LNCAP (cell line): Measurements from ENCODE around the gene IPO11.

ENCODE experiments used
- TF ChIP-seq, protein P1 (sequence below): fragments of 450-650 bp; IDR thresholded peaks from 2 replicates; pipeline ENCODE4 v1.5.1; 2017; ENCODE audit warnings: mild to moderate bottlenecking

Gene IPO11

GRCh38 chr5:62450259-62450658 lies 37.7 kb downstream of the IPO11 start:
- TF ChIP-seq, protein P1, sequence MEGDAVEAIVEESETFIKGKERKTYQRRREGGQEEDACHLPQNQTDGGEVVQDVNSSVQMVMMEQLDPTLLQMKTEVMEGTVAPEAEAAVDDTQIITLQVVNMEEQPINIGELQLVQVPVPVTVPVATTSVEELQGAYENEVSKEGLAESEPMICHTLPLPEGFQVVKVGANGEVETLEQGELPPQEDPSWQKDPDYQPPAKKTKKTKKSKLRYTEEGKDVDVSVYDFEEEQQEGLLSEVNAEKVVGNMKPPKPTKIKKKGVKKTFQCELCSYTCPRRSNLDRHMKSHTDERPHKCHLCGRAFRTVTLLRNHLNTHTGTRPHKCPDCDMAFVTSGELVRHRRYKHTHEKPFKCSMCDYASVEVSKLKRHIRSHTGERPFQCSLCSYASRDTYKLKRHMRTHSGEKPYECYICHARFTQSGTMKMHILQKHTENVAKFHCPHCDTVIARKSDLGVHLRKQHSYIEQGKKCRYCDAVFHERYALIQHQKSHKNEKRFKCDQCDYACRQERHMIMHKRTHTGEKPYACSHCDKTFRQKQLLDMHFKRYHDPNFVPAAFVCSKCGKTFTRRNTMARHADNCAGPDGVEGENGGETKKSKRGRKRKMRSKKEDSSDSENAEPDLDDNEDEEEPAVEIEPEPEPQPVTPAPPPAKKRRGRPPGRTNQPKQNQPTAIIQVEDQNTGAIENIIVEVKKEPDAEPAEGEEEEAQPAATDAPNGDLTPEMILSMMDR = no peak

DNA sequence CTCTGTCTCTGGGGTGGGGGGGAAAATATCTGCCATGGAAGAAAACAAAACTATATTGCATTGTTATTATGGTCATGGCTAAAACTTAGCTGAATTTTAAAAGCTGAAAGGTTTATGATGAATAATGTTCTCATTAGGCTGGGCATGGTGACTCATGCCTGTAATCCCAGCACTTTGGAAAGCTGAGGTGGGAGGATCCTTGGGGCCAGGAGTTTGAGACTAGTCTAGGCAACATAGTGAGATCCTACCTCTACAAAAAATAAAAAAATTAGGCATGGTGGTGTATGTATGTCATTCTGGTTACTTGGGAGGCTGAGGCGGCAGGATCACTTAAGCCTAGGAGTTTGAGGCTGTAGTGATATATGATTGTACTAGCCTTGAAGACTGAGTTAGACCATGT lies 44.5 kb downstream of the IPO11 start:
- TF ChIP-seq, protein P1 = no peak

GRCh38 chr5:62460578-62460983 lies 48.0 kb downstream of the IPO11 start:
- TF ChIP-seq, protein P1 = peak; percentile 93

DNA sequence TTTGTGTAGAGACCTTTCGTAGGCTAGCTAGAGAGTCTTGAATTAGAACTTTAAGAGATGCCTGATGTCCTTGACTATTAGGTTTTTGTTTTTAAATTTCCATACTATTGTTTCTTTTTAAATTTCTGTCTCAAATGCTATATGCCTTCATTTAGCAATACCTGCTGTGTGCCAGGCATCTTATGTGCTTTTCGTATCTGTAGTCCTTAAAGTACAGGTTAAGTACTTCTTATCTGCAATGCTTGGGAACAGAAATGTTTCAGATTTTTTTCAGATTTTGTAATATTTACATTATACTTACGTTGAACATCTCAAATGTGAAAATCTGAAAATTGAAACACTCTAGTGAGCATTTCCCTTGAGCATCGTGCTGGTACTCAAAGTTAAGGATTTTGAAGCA lies 49.0 kb downstream of the IPO11 start:
- TF ChIP-seq, protein P1 = no peak

DNA sequence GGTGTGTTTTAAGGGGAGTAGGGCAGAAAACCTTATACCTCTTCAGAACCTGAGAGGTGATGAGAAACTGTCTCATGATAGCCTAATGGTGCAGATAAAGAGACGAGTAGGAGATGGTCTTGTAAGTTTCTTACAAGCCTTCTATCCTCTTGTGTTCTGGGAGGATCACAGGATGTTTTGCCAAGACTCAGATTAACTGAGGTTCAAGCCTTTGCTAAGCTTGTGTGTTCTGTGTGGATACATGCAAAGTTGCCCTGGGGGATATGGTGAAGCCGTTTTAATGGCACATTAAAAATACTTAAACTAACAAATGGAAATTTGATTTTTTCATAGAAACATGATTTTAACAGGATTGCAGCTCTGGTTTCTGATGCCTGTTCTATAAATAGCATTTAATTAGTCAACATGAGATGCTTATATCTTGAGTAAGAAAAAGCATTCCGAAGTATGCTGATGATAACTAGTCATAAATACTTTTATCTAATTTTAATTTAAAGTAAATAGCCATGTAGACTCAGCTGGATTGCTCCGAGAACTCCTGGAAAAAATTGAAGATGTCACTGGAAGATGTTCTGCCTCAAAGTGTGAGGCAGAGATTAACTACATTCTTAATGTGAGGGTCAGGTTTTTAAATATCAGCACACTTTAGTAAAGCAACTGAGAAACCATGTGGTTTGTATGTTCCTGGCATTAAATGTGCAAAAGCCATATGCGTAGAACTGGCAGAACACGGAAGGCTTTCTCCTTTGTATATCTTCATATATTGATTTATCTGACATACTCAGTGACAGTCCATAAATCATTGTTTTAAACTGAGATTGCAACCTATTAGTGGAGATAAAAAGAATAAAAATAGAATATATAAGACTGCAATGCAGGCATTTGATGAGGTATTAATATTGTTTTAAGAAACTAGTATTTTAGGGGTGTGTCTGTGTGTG lies 53.7 kb downstream of the IPO11 start:
- TF ChIP-seq, protein P1 = no peak

DNA sequence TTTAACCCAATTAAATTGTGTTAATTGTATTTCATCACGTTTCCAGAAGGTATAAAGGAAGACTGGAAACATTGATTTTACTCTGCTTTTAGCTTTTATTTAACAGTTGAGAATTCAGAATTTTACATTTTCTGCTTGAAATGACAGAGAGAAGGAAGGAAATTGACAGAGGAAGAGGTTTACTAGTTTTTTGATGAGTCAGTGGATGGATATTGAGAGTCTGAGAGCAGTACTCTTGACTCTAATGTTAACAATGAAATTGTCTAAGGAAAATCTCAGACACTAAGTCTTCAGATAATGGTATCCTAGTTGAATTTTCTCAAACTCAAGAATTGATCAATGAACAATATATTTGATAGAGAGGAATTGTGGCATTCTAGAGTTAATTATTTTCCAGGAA lies 60.6 kb downstream of the IPO11 start:
- TF ChIP-seq, protein P1 = no peak

DNA sequence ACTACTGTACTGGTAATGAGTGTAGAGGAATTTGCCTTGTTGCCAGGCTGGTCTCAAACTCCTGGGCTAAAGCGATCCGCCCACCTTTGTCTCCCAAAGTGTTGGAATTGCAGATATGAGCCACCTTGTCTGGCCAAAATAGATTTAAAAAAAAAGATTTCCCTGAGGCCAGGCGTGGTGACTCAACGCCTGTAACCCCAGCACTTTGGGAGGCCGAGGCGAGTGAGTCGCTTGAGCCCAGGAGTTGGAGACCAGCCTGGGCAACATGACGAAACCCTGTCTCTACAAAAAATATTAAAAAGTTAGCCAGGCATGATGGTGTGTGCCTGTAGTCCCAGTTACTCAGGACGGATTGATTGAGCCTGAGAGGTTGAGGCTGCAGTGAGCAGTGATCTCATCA lies 62.5 kb downstream of the IPO11 start:
- TF ChIP-seq, protein P1 = no peak
